Central memory CD4-positive, alpha-beta T cell (primary cell): ENCODE results near the gene MMD.
"Not testable (repeated sequence)": the region's sequence is repeated elsewhere in the genome, so short reads cannot be mapped to it uniquely, and the experiment has no call there.

Experiments used
- DNase-seq: peaks from one replicate; pipeline ENCODE4 v3.0.0; 2022

Gene MMD

GRCh38 chr17:55443904-55444303 lies 22.3 kb upstream of the MMD start:
- no peak for DNase-seq

- DNase-seq = no peak
These were observed 21.5 kb upstream of the MMD start for GRCh38 chr17:55442953-55443683.

GRCh38 chr17:55442462-55442861 lies 20.8 kb upstream of the MMD start:
- no peak for DNase-seq

GRCh38 chr17:55441544-55441943 lies 19.9 kb upstream of the MMD start:
- no peak for DNase-seq

GRCh38 chr17:55440391-55440790 lies 18.8 kb upstream of the MMD start:
- DNase-seq = no peak

GRCh38 chr17:55437159-55437605 lies 15.5 kb upstream of the MMD start:
- DNase-seq = no peak

- no peak for DNase-seq
These were observed 14.9 kb upstream of the MMD start for GRCh38 chr17:55436224-55437158.

GRCh38 chr17:55435408-55435807 lies 13.8 kb upstream of the MMD start:
- no peak for DNase-seq

GRCh38 chr17:55434721-55435120 lies 13.1 kb upstream of the MMD start:
- no peak for DNase-seq

GRCh38 chr17:55433629-55434422 lies 12.2 kb upstream of the MMD start:
- no peak for DNase-seq

- no peak for DNase-seq
These were observed 11.5 kb upstream of the MMD start for GRCh38 chr17:55433029-55433628.

GRCh38 chr17:55432358-55433028 lies 10.9 kb upstream of the MMD start:
- DNase-seq = no peak

GRCh38 chr17:55431914-55432313 lies 10.3 kb upstream of the MMD start:
- not testable (repeated sequence) for DNase-seq

GRCh38 chr17:55430541-55431288 lies 9.1 kb upstream of the MMD start:
- DNase-seq = no peak

GRCh38 chr17:55427587-55427882 lies 5.9 kb upstream of the MMD start:
- DNase-seq = no peak

GRCh38 chr17:55426851-55427586 lies 5.4 kb upstream of the MMD start:
- no peak for DNase-seq

GRCh38 chr17:55424893-55425540 lies 3.4 kb upstream of the MMD start:
- DNase-seq = no peak

- no peak for DNase-seq
These were observed 1.9 kb upstream of the MMD start for GRCh38 chr17:55423535-55423934.

- not testable (repeated sequence) for DNase-seq
These were observed 1.2 kb upstream of the MMD start for GRCh38 chr17:55422828-55423164.

GRCh38 chr17:55420776-55421178 lies 858 bp downstream of the MMD start:
- peak; percentile 29 for DNase-seq
